ENCODE measurements around the gene PPIP5K1.
A peak's percentile ranks its signal among the peaks of the same experiment; 100 is the strongest.

Gene PPIP5K1

GRCh38 chr15:43518197-43518761, 71.7 kb downstream of the PPIP5K1 start:
- DNase-seq (ENCODE audit: low read depth in 2 of 2): no peak

GRCh38 chr15:43517354-43518196, 72.4 kb downstream of the PPIP5K1 start, which contains the start of gene MAP1A:
Gene MAP1A (plus strand): TSS chr15:43517608. CDS start chr15:43521474, 3,866 bp downstream.
- no peak for DNase-seq (ENCODE audit: low read depth in 2 of 2)

DNA sequence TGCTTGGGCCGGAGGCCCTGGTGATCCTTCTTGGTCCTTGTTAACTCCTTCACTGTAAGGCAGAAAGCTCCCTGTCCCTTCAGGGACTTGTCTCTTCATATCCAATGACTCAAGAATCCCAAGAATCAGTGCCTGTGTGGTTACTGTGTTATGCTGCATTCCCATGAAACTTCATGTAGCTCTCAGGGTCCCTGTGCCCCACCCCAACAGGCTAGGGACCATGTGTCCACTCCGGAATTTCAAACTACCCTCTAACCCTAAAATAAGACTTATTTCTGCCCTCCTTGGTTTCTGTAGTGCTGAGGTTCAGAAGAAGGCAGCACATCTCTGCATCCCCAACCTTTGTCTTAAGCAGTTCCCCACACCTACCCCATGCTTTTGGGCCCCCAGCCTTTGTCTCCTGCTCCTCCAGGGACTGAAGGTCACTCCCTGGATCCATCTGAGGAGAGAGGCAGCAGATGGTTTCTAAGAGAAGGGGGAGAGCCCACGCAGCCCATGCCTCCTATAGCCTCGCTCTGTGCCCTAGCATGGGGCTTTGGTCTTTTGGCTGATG, 73.1 kb downstream of the PPIP5K1 start:
- no peak for DNase-seq (ENCODE audit: low read depth in 2 of 2)

DNA sequence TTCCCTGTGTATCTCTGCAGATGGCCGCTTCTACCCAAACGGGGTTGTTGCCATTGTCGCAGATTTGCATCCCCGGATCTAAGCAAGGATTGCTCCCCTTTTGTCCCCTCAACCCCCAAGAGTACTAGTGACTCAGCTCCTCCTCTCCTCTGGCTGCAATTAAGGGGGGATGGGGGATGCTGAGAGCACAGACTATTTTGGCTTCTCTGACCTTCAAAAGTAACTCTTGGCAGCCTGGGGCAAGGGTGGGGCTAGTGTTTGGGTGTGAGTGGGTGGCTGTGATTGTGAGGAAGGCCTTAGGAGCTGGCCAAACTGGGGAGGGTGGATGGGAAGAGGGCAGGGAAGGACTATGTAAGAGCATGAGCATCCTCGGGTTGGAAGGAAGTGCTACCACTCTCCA, 73.8 kb downstream of the PPIP5K1 start:
- DNase-seq (ENCODE audit: low read depth in 2 of 2): no peak

- no peak for DNase-seq (ENCODE audit: low read depth in 2 of 2)
These were observed 74.3 kb downstream of the PPIP5K1 start for GRCh38 chr15:43515741-43516140.

- DNase-seq (ENCODE audit: low read depth in 2 of 2): no peak
These were observed 75.6 kb downstream of the PPIP5K1 start for GRCh38 chr15:43514241-43515057.

DNA sequence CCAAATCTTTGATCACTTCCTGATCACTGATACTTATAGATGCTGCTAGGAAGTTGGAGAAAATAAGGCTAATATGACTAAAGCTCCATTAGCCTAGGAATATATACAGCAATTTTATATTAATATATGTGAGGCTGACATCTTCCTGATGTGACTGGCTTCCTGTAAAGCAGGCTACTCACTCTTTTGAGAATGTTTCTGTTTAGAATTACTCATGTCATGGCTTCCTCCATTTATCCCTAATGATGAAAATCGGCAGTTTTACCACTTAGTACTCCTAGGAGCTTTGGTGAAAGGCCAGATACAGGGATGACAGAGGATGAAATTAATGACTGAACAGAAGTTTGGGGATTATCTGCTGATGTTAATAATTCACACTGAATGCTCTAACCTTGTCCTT, 76.5 kb downstream of the PPIP5K1 start:
- DNase-seq (ENCODE audit: low read depth in 2 of 2): no peak

- DNase-seq (ENCODE audit: low read depth in 2 of 2): no peak
These were observed 78.8 kb downstream of the PPIP5K1 start for GRCh38 chr15:43511012-43511885.

GRCh38 chr15:43510200-43511011, 79.6 kb downstream of the PPIP5K1 start:
- DNase-seq (ENCODE audit: low read depth in 2 of 2): peak; percentile 99

DNA sequence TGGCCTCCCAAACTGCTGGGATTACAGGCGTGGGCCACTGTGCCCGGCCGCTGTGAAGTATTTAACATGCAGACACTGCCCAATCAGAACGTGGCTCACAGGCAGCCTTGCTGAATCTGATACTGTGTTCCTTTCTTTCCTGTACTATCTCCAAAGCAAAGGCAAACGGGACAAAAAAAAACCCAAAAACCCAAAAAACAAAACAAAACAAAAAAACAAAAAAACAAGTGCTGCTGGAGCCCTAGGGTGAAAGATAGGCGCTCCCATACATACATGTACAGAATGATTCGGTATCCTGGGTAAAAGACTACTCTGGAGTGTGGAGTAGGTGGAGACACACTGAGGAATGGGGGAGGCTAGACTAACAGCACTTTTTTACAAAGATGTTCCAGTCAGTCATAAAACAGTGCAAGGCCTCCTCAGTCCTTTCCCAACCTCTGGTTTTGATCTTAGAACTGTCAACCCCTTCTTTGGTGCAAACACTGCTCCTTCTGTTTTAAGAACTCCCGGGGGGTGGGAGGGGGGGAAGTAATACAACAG, 80.3 kb downstream of the PPIP5K1 start:
- no peak for DNase-seq (ENCODE audit: low read depth in 2 of 2)

GRCh38 chr15:43508991-43509659, 80.9 kb downstream of the PPIP5K1 start:
- DNase-seq (ENCODE audit: low read depth in 2 of 2): no peak

- no peak for DNase-seq (ENCODE audit: low read depth in 2 of 2)
These were observed 81.6 kb downstream of the PPIP5K1 start for GRCh38 chr15:43508421-43508820.

DNA sequence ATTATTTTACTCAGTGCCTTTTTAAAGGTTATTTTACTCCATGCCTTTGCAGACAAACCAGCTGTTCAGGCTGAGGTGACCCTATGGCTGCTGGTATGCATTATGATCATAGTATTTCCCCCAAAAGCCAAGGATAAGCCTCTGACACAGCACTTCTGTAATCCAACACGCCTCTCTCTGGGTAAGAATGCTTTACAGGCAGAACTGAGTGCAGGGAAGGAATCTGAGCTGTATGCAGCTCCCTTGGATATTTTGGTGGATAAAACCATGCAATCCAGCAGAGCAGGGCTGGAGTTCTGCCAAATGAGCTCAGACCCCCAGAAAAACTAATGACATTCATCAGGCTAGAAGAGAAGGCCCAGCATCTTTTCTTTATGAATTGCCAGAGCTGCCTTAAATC, 84.3 kb downstream of the PPIP5K1 start:
- no peak for DNase-seq (ENCODE audit: low read depth in 2 of 2)

DNA sequence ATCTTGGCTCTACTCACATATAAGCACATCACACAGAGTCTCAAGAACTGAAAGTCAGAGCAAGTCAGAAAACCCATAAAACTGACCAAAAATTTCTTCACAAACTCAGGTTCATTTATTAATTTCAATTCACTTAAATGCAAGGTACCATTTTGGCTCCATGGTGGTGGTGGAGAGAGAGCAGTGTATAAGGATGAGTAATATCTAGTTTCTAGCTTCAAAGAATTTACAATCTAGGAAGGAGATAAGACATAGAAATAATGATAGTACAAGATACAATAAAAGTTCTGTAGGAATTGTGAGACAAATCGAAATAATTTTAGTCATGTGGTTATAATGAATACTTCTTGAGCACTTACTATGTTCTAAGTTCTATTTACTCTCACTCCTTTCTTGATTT, 90.4 kb downstream of the PPIP5K1 start:
- no peak for DNase-seq (ENCODE audit: low read depth in 2 of 2)

DNA sequence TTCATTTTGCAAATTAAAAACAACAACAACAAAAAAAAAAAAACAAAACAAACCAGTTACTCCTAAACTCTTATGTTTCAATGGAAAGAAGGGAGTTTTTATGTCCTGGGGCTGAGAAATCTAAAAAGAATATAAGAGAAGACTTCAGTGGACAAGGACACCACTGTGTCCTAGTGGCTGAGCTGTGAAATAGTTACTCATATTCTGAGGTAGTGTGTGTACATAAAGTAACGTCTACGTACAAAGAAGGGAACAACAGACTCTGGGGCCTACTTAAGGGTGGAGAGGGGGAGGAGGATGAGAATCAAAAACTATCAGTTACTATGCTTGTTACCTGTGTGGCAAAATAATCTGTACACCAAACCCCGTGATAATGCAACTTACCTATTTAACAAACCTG, 91.0 kb downstream of the PPIP5K1 start:
- no peak for DNase-seq (ENCODE audit: low read depth in 2 of 2)

DNA sequence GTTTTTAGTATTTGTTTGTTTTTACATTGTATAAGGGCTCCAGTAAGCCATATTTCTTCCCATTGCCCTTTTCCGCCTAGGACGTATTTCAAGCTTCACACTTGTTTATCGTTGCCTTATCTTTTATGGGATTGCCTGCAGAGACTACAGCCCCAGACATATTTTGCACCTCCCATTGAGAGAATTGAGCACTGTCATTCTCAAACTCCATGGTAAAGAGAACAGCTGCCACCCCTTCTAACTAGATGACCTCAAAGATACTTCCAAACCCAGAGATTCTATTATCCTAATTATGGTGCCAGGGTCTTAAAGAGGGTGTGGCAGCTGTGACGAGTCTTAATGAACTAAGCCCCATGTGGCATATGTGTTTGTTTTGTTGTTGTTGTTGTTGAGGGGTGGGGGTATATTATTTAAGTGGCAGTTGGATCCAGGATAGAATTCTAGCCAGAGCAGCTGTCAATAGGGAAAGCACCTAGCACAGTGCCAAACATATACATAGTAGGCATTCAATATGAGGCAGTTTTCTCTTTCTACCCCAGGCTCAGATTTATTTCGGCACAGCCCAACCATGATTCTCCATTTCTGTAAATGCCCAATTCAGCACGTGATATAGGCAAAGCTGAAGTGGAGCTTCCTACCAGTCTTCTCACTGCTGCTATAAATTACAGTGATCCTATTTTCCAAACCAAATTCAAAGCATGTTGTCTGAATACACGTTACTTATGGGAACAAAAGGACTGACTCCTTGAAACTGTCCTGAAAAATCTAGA, 96.1 kb downstream of the PPIP5K1 start:
- no peak for DNase-seq (ENCODE audit: low read depth in 2 of 2)

DNA sequence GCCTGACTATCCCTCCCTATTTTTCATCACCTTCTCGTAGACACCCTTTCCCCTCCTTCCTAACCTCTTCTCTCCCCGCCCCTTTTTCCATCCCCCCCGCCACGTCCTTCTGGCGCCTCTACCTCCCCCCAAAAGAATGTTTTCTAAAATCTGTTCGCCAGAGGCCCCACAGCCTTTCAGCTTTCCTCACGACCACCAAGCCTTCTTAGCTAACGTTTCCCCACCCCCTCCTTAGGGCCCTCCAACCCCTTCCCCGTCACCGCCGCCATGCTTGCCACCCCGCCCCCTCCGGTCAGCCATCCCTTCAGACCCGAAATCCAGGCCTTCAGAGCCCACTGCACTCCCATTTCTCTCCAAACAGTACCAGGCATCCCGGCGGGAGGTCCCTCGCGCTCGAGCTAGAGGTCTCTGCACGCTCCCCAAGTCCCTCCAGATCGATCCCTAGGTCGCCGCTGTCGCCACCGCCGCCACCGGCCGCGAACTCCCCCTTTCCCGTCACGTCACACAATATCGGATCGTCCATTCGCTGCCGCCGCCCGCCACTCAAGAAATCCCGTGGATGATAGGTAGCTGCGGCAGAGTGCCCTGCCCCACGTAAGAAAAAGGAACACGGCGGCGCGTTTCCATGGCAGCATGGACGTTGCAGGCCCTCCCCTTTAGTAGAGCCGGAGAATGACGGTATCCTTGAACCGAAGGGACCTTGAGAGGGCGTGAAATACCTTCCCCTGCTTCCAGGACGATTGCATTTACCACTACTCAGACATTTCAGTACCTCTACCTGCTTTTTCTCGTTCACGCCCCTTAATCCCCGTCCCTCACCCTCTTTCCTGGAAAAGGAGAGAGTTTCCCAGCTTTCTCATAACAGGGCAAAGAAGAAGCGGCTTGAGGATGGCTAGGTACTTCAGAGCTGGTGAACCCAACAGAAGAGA, 97.1 kb downstream of the PPIP5K1 start, which contains the start of gene TP53BP1:
Gene TP53BP1, minus strand, starts transcription at position 484 of the 929 bp plus-strand sequence. Its CDS starts 113 bp downstream, at position 371.
- DNase-seq (ENCODE audit: low read depth in 2 of 2): peak; percentile 91

Measured in stimulated activated CD8-positive, alpha-beta memory T cell treated with anti-CD3 and anti-CD28 coated beads, Interleukin-15, amount 100 ng/mL, for 48 hours (primary cell).